H9 (cell line): Measurements from ENCODE around the gene EPYC. TPM values are rescaled to one million over a fixed set of nuclear protein-coding genes. Genes with fewer than 3 reads are reported as not detected.

ENCODE experiments used
- DNase-seq: peaks from one replicate; pipeline ENCODE4 v3.0.0-alpha.2; 2017
- H2AFZ ChIP-seq: one replicate; pipeline ENCODE4 v1.6.1; 2013; ENCODE audit warnings: mild to moderate bottlenecking, low read length, control low read depth, moderate library complexity
- H2AK5ac ChIP-seq: 2 replicates; pipeline ENCODE4 v1.6.1; 2013; ENCODE audit warnings: low read length, control low read depth, mixed read lengths; ENCODE audit not compliant: insufficient read length
- H2BK120ac ChIP-seq: one replicate; pipeline ENCODE4 v1.6.1; 2013; ENCODE audit warnings: low read depth, mild to moderate bottlenecking, low read length, control low read depth, inconsistent platforms; ENCODE audit not compliant: poor library complexity, severe bottlenecking
- H2BK12ac ChIP-seq: 2 replicates; pipeline ENCODE4 v1.6.1; 2013; ENCODE audit warnings: low read length, control low read depth, mixed read lengths, low read depth; ENCODE audit not compliant: insufficient read length
- H2BK15ac ChIP-seq: 2 replicates; pipeline ENCODE4 v1.6.1; 2013; ENCODE audit warnings: low read depth, low read length, control low read depth
- H2BK20ac ChIP-seq: one replicate; pipeline ENCODE4 v1.6.1; 2013; ENCODE audit warnings: low read depth, mild to moderate bottlenecking, low read length, control low read depth, inconsistent platforms; ENCODE audit not compliant: poor library complexity, severe bottlenecking
- H2BK5ac ChIP-seq: 2 replicates; pipeline ENCODE4 v1.6.1; 2013; ENCODE audit warnings: low read length, control low read depth, mixed read lengths; ENCODE audit not compliant: insufficient read length
- H3K14ac ChIP-seq: 2 replicates; pipeline ENCODE4 v1.6.1; 2013; ENCODE audit warnings: low read length, control low read depth; ENCODE audit not compliant: insufficient read depth
- H3K18ac ChIP-seq: 2 replicates; pipeline ENCODE4 v1.6.1; 2013; ENCODE audit warnings: low read depth, mild to moderate bottlenecking, mixed read lengths, low read length, control low read depth; ENCODE audit not compliant: insufficient read length
- H3K23ac ChIP-seq: 2 replicates; pipeline ENCODE4 v1.6.1; 2013; ENCODE audit warnings: low read length, control low read depth, mixed read lengths, low read depth; ENCODE audit not compliant: insufficient read length
- H3K23me2 ChIP-seq: 2 replicates; pipeline ENCODE4 v1.6.1; 2013; ENCODE audit warnings: low read depth, mild to moderate bottlenecking, mixed read lengths, low read length, control low read depth; ENCODE audit not compliant: insufficient read length, poor library complexity, severe bottlenecking
- H3K27ac ChIP-seq: 2 replicates; pipeline ENCODE4 v1.5.1; 2013; ENCODE audit warnings: low read length, control low read depth, mixed read lengths, low read depth; ENCODE audit not compliant: insufficient read length
- H3K27me3 ChIP-seq: 2 replicates; pipeline ENCODE4 v1.6.1; 2013; ENCODE audit warnings: low read length, control low read depth, inconsistent platforms; ENCODE audit not compliant: insufficient read depth
- H3K4ac ChIP-seq: 2 replicates; pipeline ENCODE4 v1.6.1; 2013; ENCODE audit warnings: low read depth, mild to moderate bottlenecking, control low read depth, inconsistent platforms, low read length, moderate library complexity
- H3K4me1 ChIP-seq: 2 replicates; pipeline ENCODE4 v1.6.1; 2013; ENCODE audit warnings: low read length, control low read depth, inconsistent platforms; ENCODE audit not compliant: insufficient read depth
- H3K4me2 ChIP-seq: 2 replicates; pipeline ENCODE4 v1.6.1; 2013; ENCODE audit warnings: low read length, control low read depth, mixed read lengths; ENCODE audit not compliant: insufficient read length, insufficient read depth
- H3K56ac ChIP-seq: 2 replicates; pipeline ENCODE4 v1.6.1; 2013; ENCODE audit warnings: low read depth, mild to moderate bottlenecking, mixed read lengths, low read length, control low read depth; ENCODE audit not compliant: insufficient read length
- H3K79me1 ChIP-seq: 2 replicates; pipeline ENCODE4 v1.6.1; 2013; ENCODE audit warnings: low read depth, mild to moderate bottlenecking, moderate library complexity, low read length, control low read depth, inconsistent platforms; ENCODE audit not compliant: insufficient read depth, poor library complexity, severe bottlenecking
- H3K79me2 ChIP-seq: 2 replicates; pipeline ENCODE4 v1.6.1; 2013; ENCODE audit warnings: low read length, control low read depth, inconsistent platforms; ENCODE audit not compliant: insufficient read depth
- H3K9ac ChIP-seq: 2 replicates; pipeline ENCODE4 v1.6.1; 2013; ENCODE audit warnings: low read length, control low read depth, mixed read lengths; ENCODE audit not compliant: insufficient read length; ENCODE audit errors: extremely low read depth
- H3K9me3 ChIP-seq: one replicate; pipeline ENCODE4 v1.6.1; 2013; ENCODE audit warnings: low read depth, low read length, inconsistent platforms; ENCODE audit not compliant: control insufficient read depth
- H3T11ph ChIP-seq: one replicate; pipeline ENCODE4 v1.6.1; 2013; ENCODE audit warnings: mild to moderate bottlenecking, low read length, control low read depth, inconsistent platforms
- H4K20me1 ChIP-seq: one replicate; pipeline ENCODE4 v1.6.1; 2013; ENCODE audit not compliant: control insufficient read depth, insufficient read length, insufficient read depth
- H4K5ac ChIP-seq: 2 replicates; pipeline ENCODE4 v1.6.1; 2013; ENCODE audit warnings: low read depth, mild to moderate bottlenecking, mixed read lengths, low read length, control low read depth; ENCODE audit not compliant: insufficient read length
- H4K8ac ChIP-seq: replicated peaks from 2 replicates; pipeline ENCODE4 v1.6.1; 2013; ENCODE audit warnings: low read length, control low read depth, mixed read lengths, low read depth; ENCODE audit not compliant: insufficient read length
- H4K91ac ChIP-seq: 2 replicates; pipeline ENCODE4 v1.6.1; 2013; ENCODE audit warnings: low read depth, mild to moderate bottlenecking, moderate library complexity, mixed read lengths, low read length, control low read depth; ENCODE audit not compliant: insufficient read length
- H3K27ac Mint-ChIP-seq, 3 experiments: 2 replicates in 2 of 3; 3 replicates in 1 of 3; pipeline ENCODE4 v1.8.0; 2020 to 2021; ENCODE audit warnings: mixed read lengths in 3 of 3, mild to moderate bottlenecking in 1 of 3, moderate library complexity in 1 of 3
- H3K27me3 Mint-ChIP-seq: 2 replicates; pipeline ENCODE4 v1.8.0; 2021; ENCODE audit warnings: low read depth, mild to moderate bottlenecking, moderate library complexity, mixed read lengths
- H3K36me3 Mint-ChIP-seq, 3 experiments: 2 replicates in 2 of 3; 3 replicates in 1 of 3; pipeline ENCODE4 v1.8.0; 2020 to 2021; ENCODE audit warnings: low read depth in 3 of 3, mixed read lengths in 3 of 3; ENCODE audit not compliant: insufficient read depth in 1 of 3
- H3K4me1 Mint-ChIP-seq, 2 experiments: 2 replicates each; pipeline ENCODE4 v1.8.0; 2020; ENCODE audit warnings: mixed read lengths in 2 of 2
- H3K4me3 Mint-ChIP-seq, 2 experiments: 2 replicates in 1 of 2; 3 replicates in 1 of 2; pipeline ENCODE4 v1.8.0; 2020 to 2021; ENCODE audit warnings: mild to moderate bottlenecking in 2 of 2, mixed read lengths in 2 of 2, moderate library complexity in 1 of 2
- H3K9me3 Mint-ChIP-seq, 2 experiments: 2 replicates in 1 of 2; 3 replicates in 1 of 2; pipeline ENCODE4 v1.8.0; 2020; ENCODE audit warnings: mild to moderate bottlenecking in 2 of 2, mixed read lengths in 2 of 2, moderate library complexity in 1 of 2
- total RNA-seq: library from RNA; stranded (reverse); gene quantifications from 2 replicates; pipeline ENCODE4 v1.2.1, GENCODE V29; 2021
- TF ChIP-seq, protein P1 (sequence below): fragments of 200-600 bp; sonication (generic); conservative IDR thresholded peaks from 3 replicates; pipeline ENCODE4 v1.8.0; 2021; ENCODE audit warnings: antibody characterized with exemption, mild to moderate bottlenecking

The EPYC gene
- total RNA-seq, 1 experiment from 2014 or later: not detected

- no peak overlapping the region for H3K4me3 Mint-ChIP-seq
Measured at GRCh38 chr12:90916516-90916915, 88.3 kb downstream of the EPYC start.

More at GRCh38 chr12:90916516-90916915, 88.3 kb downstream of the EPYC start:
- Histone ChIP-seq H3K9ac (no peak overlapping the region), H3K27me3 (no peaks in the 10 kb centered on the region), H3K23ac (no peak overlapping the region), H2BK12ac (no peak overlapping the region), H3K9me3 (no peaks in the 10 kb centered on the region), H4K20me1 (no peaks in the 10 kb centered on the region), H3K4me1 (no peaks in the 10 kb centered on the region), H3T11ph (no peak overlapping the region), H2BK20ac (no peak overlapping the region), H3K4me2 (no peak overlapping the region), H2BK120ac (no peak overlapping the region), H4K8ac (no peak overlapping the region), H3K18ac (no peak overlapping the region), H3K23me2 (no peaks in the 10 kb centered on the region), H3K79me2 (no peaks in the 10 kb centered on the region), H3K14ac (no peak overlapping the region), H3K4ac (no peak overlapping the region), H4K91ac (no peak overlapping the region), H2AFZ (no peak overlapping the region), H4K5ac (no peak overlapping the region), H2BK5ac (no peak overlapping the region), H2BK15ac (no peak overlapping the region), H3K27ac (no peak overlapping the region), H3K56ac (no peak overlapping the region), H3K79me1 (no peaks in the 10 kb centered on the region), H2AK5ac (no peak overlapping the region)
- H3K4me1 Mint-ChIP-seq: peaks cover 8% of the 10 kb centered on the region in 2 experiments
- H3K36me3 Mint-ChIP-seq: peaks cover 0 to 4% (median 0%) of the 10 kb centered on the region in 3 experiments; a peak in 2 of 7 replicates
- no peak overlapping the region for H3K27ac Mint-ChIP-seq
- peaks cover 6% of the 10 kb centered on the region in 2 experiments; a peak in 4 of 5 replicates for H3K9me3 Mint-ChIP-seq
- no peaks in the 10 kb centered on the region for H3K27me3 Mint-ChIP-seq
- no peak for DNase-seq
- TF ChIP-seq, protein P1, sequence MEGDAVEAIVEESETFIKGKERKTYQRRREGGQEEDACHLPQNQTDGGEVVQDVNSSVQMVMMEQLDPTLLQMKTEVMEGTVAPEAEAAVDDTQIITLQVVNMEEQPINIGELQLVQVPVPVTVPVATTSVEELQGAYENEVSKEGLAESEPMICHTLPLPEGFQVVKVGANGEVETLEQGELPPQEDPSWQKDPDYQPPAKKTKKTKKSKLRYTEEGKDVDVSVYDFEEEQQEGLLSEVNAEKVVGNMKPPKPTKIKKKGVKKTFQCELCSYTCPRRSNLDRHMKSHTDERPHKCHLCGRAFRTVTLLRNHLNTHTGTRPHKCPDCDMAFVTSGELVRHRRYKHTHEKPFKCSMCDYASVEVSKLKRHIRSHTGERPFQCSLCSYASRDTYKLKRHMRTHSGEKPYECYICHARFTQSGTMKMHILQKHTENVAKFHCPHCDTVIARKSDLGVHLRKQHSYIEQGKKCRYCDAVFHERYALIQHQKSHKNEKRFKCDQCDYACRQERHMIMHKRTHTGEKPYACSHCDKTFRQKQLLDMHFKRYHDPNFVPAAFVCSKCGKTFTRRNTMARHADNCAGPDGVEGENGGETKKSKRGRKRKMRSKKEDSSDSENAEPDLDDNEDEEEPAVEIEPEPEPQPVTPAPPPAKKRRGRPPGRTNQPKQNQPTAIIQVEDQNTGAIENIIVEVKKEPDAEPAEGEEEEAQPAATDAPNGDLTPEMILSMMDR: no peak
